K562 (cell line): ENCODE measurements around the gene ITGAE. TPM values are rescaled to one million over a fixed set of nuclear protein-coding genes. Genes with fewer than 3 reads are reported as not detected.
A peak's percentile ranks its signal among the peaks of the same experiment; 100 is the strongest.

ENCODE experiments used
- ATAC-seq: fragments of 200-7000 bp; cut with Tn5 transposase; 3 replicates; pipeline ENCODE4 v1.9.1; 2020; ENCODE audit warnings: moderate library complexity
- BruUV-seq: library from RNA; stranded (reverse); fragments of 400-500 nt; replicated peaks from 2 replicates; lab custom pipeline; 2021; lab: Mats Ljungman, UMichigan
- CTCF ChIA-PET: fragments of 300-600 bp; formaldehyde crosslinking; extraction: SDS; loops from one replicate; lab custom pipeline; 2021; ENCODE audit warnings: low intra/inter-chr PET ratio; lab: Yijun Ruan, JAX
- POLR2A ChIA-PET: fragments of 300-600, 350-650 bp; sonication (Branson Sonifier 250); formaldehyde crosslinking; extraction: SDS; loops from one replicate; lab custom pipeline; 2021; ENCODE audit warnings: antibody characterized with exemption, inconsistent platforms; lab: Yijun Ruan, JAX
- DNase-seq, 4 experiments: peaks; one replicate each; pipeline versions ENCODE4 v3.0.0 to v3.0.0-alpha.2; 2011 to 2018; ENCODE audit warnings: low spot score in 3 of 4, mixed read lengths in 3 of 4; ENCODE audit errors: extremely low read depth in 1 of 4
- FAIRE-seq: peaks from 2 replicates; lab custom pipeline; 2011; peaks lifted over from hg19 to GRCh38; lab: Jason Lieb, UNC
- H2AFZ ChIP-seq: 2 replicates; pipeline ENCODE4 v1.6.0; 2011; ENCODE audit warnings: low read depth, low read length, control low read depth, inconsistent platforms
- H3K27ac ChIP-seq: fragments of 200-600 bp; 3 replicates; pipeline ENCODE4 v1.8.0; 2011; ENCODE audit warnings: low read depth, mild to moderate bottlenecking, control low read depth, inconsistent platforms, low read length, moderate library complexity, mixed read lengths; ENCODE audit errors: extremely low read depth
- H3K27me3 ChIP-seq, 2 experiments: fragments of 300-600 bp in 1 of 2; 2 replicates in 1 of 2; 3 replicates in 1 of 2; pipeline versions ENCODE4 v1.6.0 to v1.8.0; 2011; ENCODE audit warnings: inconsistent platforms in 2 of 2, low read length in 2 of 2, mild to moderate bottlenecking in 1 of 2, mixed read lengths in 1 of 2, moderate library complexity in 1 of 2; ENCODE audit not compliant: control insufficient read depth in 2 of 2, insufficient read depth in 2 of 2
- H3K36me3 ChIP-seq: fragments of 300-600 bp; 3 replicates; pipeline ENCODE4 v1.8.0; 2011; ENCODE audit warnings: mild to moderate bottlenecking, low read length, inconsistent platforms; ENCODE audit not compliant: control insufficient read depth, insufficient read depth
- H3K4me1 ChIP-seq, 2 experiments: fragments of 200-600 bp in 1 of 2; replicated peaks in 1 of 2; 2 replicates in 1 of 2; 3 replicates in 1 of 2; pipeline versions ENCODE4 v1.5.1 to v1.8.0; 2011; ENCODE audit warnings: inconsistent platforms in 2 of 2, low read length in 2 of 2, mild to moderate bottlenecking in 1 of 2, mixed read lengths in 1 of 2, moderate library complexity in 1 of 2; ENCODE audit not compliant: control insufficient read depth in 2 of 2, insufficient read depth in 2 of 2
- H3K4me2 ChIP-seq: 2 replicates; pipeline ENCODE4 v1.6.1; 2011; ENCODE audit warnings: low read length, control low read depth, inconsistent platforms, mixed read lengths; ENCODE audit not compliant: insufficient read depth
- H3K4me3 ChIP-seq: fragments of 200-600 bp; sonication (generic), shearing (Covaris generic); 2 replicates; pipeline ENCODE4 v1.5.1; 2016; ENCODE audit warnings: control low read depth, inconsistent platforms
- H3K79me2 ChIP-seq: fragments of 200-600 bp; 3 replicates; pipeline ENCODE4 v1.8.0; 2011; ENCODE audit warnings: low read length, inconsistent platforms; ENCODE audit not compliant: control insufficient read depth, insufficient read depth
- H3K9ac ChIP-seq, 2 experiments: 2 replicates each; pipeline versions ENCODE4 v1.6.0 to v1.6.1; 2011; ENCODE audit warnings: low read depth in 2 of 2, low read length in 2 of 2, control low read depth in 1 of 2, inconsistent platforms in 1 of 2, mild to moderate bottlenecking in 1 of 2, mixed read lengths in 1 of 2; ENCODE audit not compliant: insufficient read depth in 1 of 2
- H3K9me1 ChIP-seq: one replicate; pipeline ENCODE4 v1.6.0; 2011; ENCODE audit warnings: inconsistent platforms, mild to moderate bottlenecking, low read length, moderate library complexity; ENCODE audit not compliant: control insufficient read depth, insufficient read depth
- H3K9me3 ChIP-seq: replicated peaks from 2 replicates; pipeline ENCODE4 v1.5.1; 2011; ENCODE audit warnings: low read depth, low read length, inconsistent platforms; ENCODE audit not compliant: control insufficient read depth, insufficient read depth
- H4K20me1 ChIP-seq: replicated peaks from 2 replicates; pipeline ENCODE4 v1.6.1; 2011; ENCODE audit warnings: low read length, inconsistent platforms, mixed read lengths; ENCODE audit not compliant: control insufficient read depth, insufficient read depth
- ARID3A ChIP-seq: IDR thresholded peaks from 2 replicates; pipeline ENCODE4 v1.6.1; 2012; ENCODE audit warnings: low read depth, low read length, improper control_type of control experiment, borderline replicate concordance
- CGGBP1 ChIP-seq: fragments of 250-450 bp; sonication (Bioruptor Pico); IDR thresholded peaks from 2 replicates; pipeline ENCODE4 v1.9.0; 2021; ENCODE audit warnings: mild to moderate bottlenecking
- NFYB ChIP-seq: IDR thresholded peaks from 2 replicates; pipeline ENCODE4 v1.6.1; 2011; ENCODE audit warnings: mild to moderate bottlenecking, moderate library complexity; ENCODE audit not compliant: insufficient read length; ENCODE audit errors: extremely low read depth
- NKRF ChIP-seq: fragments of 450-650 bp; IDR thresholded peaks from 2 replicates; pipeline ENCODE4 v1.6.1; 2016; ENCODE audit warnings: borderline replicate concordance
- PREB ChIP-seq: sonication (generic); formaldehyde crosslinking; IDR thresholded peaks from 2 replicates; pipeline ENCODE4 v1.8.1; 2023; ENCODE audit warnings: mild to moderate bottlenecking, missing genetic modification reagents
- ZNF24 ChIP-seq: fragments of 450-650 bp; IDR thresholded peaks from 2 replicates; pipeline ENCODE4 v1.6.1; 2016
- WGBS: fragments of 100-300 bp; shearing (Covaris generic); methylation state at CpG from one replicate; pipeline ENCODE4 v1.1.6; 2016; ENCODE audit warnings: low coverage, mixed read lengths; ENCODE audit not compliant: insufficient coverage; ENCODE audit errors: missing lambda C conversion rate; 5-methylcytosine and 5-hydroxymethylcytosine counted together
- in situ Hi-C: fragments of 300-500 bp; cut with MboI; formaldehyde crosslinking; loops from 4 replicates; pipeline ENCODE4 v1.15.0; 2018; ENCODE audit warnings: inconsistent platforms, mixed read lengths
- intact Hi-C: fragments of 100-400 bp; cut with micrococcal nuclease; formaldehyde crosslinking; loops from 2 replicates; pipeline ENCODE4 v1.14.2; 2022
- polyA plus RNA-seq, 8 experiments: library from polyadenylated mRNA; depleted of rRNA in 4 of 8; stranded (reverse) in 5 of 8; unstranded in 3 of 8; fragments of >200 nt; fragmentation: Nextera tagmentation in 2 of 8; fragmentation: Illumina TruSeq in 1 of 8; extraction: Ambion mirVana in 2 of 8; extraction: Trizol in 1 of 8; gene quantifications; 2 replicates each; pipeline versions ENCODE4 v1.2.1 to v1.2.3, GENCODE V29; 2011 to 2014; ENCODE audit warnings: inconsistent platforms in 1 of 8, missing spikeins in 1 of 8
- total RNA-seq, 7 experiments: library from RNA; depleted of rRNA in 6 of 7; stranded (reverse); fragments of >200 nt in 6 of 7; fragmentation: Illumina TruSeq in 2 of 7; extraction: Trizol in 2 of 7; gene quantifications; 2 replicates each; pipeline versions ENCODE4 v1.2.1 to v1.2.3, GENCODE V29; 2011 to 2021; ENCODE audit warnings: low replicate concordance in 1 of 7

ITGAE gene
- total and polyA plus RNA-seq, 9 of the 15 experiments (the other 6 are each of a cell fraction or from before 2014, with no cell fraction given), result 14.8 to 160 (median 27.0) TPM

- TF ChIP-seq CGGBP1 (CRISPR knock-in tag), result no peak
Measured at GRCh38 chr17:3795390-3796102, 5.4 kb downstream of the ITGAE start (continued).

GRCh38 chr17:3794557-3795389 is 6.2 kb downstream of the ITGAE start:
- peak; percentile 50 for ATAC-seq
- no peak overlapping the region for H3K27ac ChIP-seq

More at GRCh38 chr17:3794557-3795389, 6.2 kb downstream of the ITGAE start:
- Histone ChIP-seq H3K9ac (peak overlapping the region in 1 of 2 experiments; percentile 52; a peak in 1 of 4 replicates), H3K9me3 (no peaks in the 10 kb centered on the region), H3K27me3 (peaks cover 0 to 4% of the 10 kb centered on the region in 2 experiments; a peak in 1 of 5 replicates), H3K4me1 (peaks cover 0 to 11% of the 10 kb centered on the region in 2 experiments; a peak in 2 of 5 replicates), H3K79me2 (no peaks in the 10 kb centered on the region), H2AFZ (no peak overlapping the region), H3K9me1 (no peaks in the 10 kb centered on the region), H3K4me3 (no peak overlapping the region), H3K36me3 (no peaks in the 10 kb centered on the region), H3K4me2 (no peak overlapping the region), H4K20me1 (no peaks in the 10 kb centered on the region)
- in situ Hi-C loops, result no loop called here
- no peak for TF ChIP-seq NKRF
- TF ChIP-seq ARID3A, result no peak
- TF ChIP-seq ZNF24, result no peak
- no peak for TF ChIP-seq NFYB
- no peak for TF ChIP-seq PREB (CRISPR knock-in tag)
- ChIA-PET POLR2A (interaction anchor here (0.6 kb wide), 2 partner anchors 8 to 20 kb away, joined by 3 read pairs; no protein-coding TSS in a partner anchor), CTCF (no interaction called here)
- no peak for FAIRE-seq
- intact Hi-C loops, result no loop called here
- no peak for DNase-seq
- 23% methylated on average over 21 of the region's 26 CpGs for WGBS
- no TSS peak for BruUV-seq
